ENCODE data around the gene TMPRSS6. TPM values are rescaled to one million over a fixed set of nuclear protein-coding genes. Genes with fewer than 3 reads are reported as not detected.

The TMPRSS6 gene
- total RNA-seq, 2 donors from 2014 or later, result 1.8 to 1.9 TPM

- DNase-seq (ENCODE audit: low spot score), result no peak
- peak in 1 of 2 donors; percentile 44 for ATAC-seq
- H3K27ac Mint-ChIP-seq, result no peak overlapping the region
Observed at GRCh38 chr22:37059876-37060449, 49.5 kb downstream of the TMPRSS6 start.

GRCh38 chr22:37058917-37059701 lies 50.4 kb downstream of the TMPRSS6 start:
- no peaks in the 10 kb centered on the region for H3K36me3 Mint-ChIP-seq
- no peak overlapping the region for H3K4me3 Mint-ChIP-seq
- no peak for ATAC-seq
- DNase-seq (ENCODE audit: low spot score), result no peak
- H3K27ac Mint-ChIP-seq, result no peak overlapping the region
- H3K4me1 Mint-ChIP-seq (ENCODE audit: low read depth in 2 of 2), result no peaks in the 10 kb centered on the region
- no peaks in the 10 kb centered on the region for H3K9me3 Mint-ChIP-seq
- no peaks in the 10 kb centered on the region for H3K27me3 Mint-ChIP-seq

More at GRCh38 chr22:37059876-37060449, 49.5 kb downstream of the TMPRSS6 start:
- no peaks in the 10 kb centered on the region for H3K36me3 Mint-ChIP-seq
- H3K4me1 Mint-ChIP-seq (ENCODE audit: low read depth in 2 of 2), result no peaks in the 10 kb centered on the region
- H3K4me3 Mint-ChIP-seq, result no peak overlapping the region
- H3K27me3 Mint-ChIP-seq, result no peaks in the 10 kb centered on the region
- no peaks in the 10 kb centered on the region for H3K9me3 Mint-ChIP-seq

DNA sequence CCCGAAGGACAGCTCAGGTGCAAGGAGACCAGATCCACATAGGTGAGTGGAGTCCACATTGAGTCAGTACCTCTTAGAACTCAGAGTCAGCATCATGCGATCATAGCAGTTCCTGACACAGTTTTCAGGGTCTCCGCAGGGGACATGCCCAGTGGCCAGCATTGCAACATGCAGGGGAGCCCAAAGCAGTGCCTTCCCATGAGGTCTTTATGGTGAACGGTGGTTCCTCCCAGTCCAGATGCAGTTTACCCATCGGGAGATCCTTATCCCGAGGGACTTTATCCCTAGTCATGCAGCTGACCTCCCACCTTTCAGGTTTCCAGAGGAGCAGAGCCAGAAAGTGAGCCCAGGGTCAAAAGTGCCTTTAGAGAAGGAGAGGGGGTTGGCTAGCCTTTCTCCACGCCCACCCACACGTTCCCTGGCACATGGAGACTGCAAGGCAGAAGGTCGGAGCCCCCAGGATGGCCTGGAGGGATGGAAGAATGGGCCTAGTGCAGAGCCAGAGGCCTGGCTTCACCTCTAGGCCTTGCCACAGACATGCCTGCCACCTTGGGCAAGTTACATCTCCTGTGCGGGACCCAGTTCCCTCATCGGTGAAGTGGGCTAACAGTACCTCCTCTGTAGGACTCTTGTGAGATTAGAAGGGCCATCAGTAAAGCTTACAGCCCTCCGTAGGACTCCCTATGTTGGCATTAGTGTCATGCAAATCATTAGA lies 51.6 kb downstream of the TMPRSS6 start:
- no peak overlapping the region for H3K4me3 Mint-ChIP-seq
- H3K36me3 Mint-ChIP-seq, result no peaks in the 10 kb centered on the region
- H3K9me3 Mint-ChIP-seq, result no peaks in the 10 kb centered on the region
- H3K4me1 Mint-ChIP-seq (ENCODE audit: low read depth in 2 of 2), result peaks cover 0 to 4% of the 10 kb centered on the region in 2 donors
- no peak for ATAC-seq
- no peak for DNase-seq (ENCODE audit: low spot score)
- no peak overlapping the region for H3K27ac Mint-ChIP-seq
- H3K27me3 Mint-ChIP-seq, result no peaks in the 10 kb centered on the region

GRCh38 chr22:37057226-37057625 lies 52.3 kb downstream of the TMPRSS6 start:
- no peak for DNase-seq (ENCODE audit: low spot score)
- no peaks in the 10 kb centered on the region for H3K36me3 Mint-ChIP-seq

GRCh38 chr22:37056246-37056645 lies 53.3 kb downstream of the TMPRSS6 start:
- H3K27ac Mint-ChIP-seq, result no peak overlapping the region
- no peak for DNase-seq (ENCODE audit: low spot score)
- peaks cover 5 to 11% of the 10 kb centered on the region in 2 donors for H3K4me1 Mint-ChIP-seq (ENCODE audit: low read depth in 2 of 2)
- ATAC-seq, result no peak
- H3K36me3 Mint-ChIP-seq, result no peaks in the 10 kb centered on the region
- H3K4me3 Mint-ChIP-seq, result no peak overlapping the region
- H3K27me3 Mint-ChIP-seq, result no peaks in the 10 kb centered on the region
- no peaks in the 10 kb centered on the region for H3K9me3 Mint-ChIP-seq

More at GRCh38 chr22:37057226-37057625, 52.3 kb downstream of the TMPRSS6 start:
- no peak for ATAC-seq
- peaks cover 4 to 11% of the 10 kb centered on the region in 2 donors for H3K4me1 Mint-ChIP-seq (ENCODE audit: low read depth in 2 of 2)
- no peaks in the 10 kb centered on the region for H3K9me3 Mint-ChIP-seq
- no peak overlapping the region for H3K27ac Mint-ChIP-seq
- H3K4me3 Mint-ChIP-seq, result no peak overlapping the region
- H3K27me3 Mint-ChIP-seq, result no peaks in the 10 kb centered on the region

DNA sequence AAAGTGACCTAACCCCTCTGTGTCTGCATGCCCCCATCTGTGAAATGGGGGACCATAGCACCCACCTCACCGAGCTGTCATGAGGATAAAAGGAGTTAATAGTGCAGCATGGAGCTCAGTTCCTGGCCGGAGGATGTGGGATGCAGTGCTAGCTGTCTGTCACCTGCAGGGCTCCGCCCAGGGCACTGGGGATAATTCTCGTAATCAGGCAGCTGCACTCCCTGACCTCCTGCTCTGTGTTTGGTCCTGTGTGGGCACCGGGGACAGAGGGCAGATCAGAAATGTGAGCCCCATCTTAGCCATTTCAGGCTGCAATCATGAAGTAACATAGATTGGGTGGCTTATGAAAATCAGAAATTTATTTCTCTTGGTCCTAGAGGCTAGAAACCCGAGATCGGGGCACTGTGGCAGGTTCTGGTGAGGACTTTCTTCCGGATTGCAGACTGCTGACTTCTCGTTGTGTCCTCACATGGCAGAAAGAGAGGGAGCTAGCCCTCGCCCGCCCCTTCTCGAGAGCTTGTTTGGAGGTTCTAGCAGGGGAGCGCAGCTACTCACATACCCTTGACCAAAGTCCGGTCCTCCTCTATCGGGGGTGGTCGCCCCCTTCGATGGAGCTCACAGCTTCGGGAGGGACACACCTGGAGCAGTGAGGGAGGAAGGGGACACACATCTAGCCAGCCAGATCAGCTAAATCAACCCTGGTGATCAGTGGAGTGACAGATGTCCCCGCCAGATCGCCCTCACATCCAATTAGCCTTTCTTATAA lies 54.7 kb downstream of the TMPRSS6 start:
- Mint-ChIP-seq H3K9me3 (no peaks in the 10 kb centered on the region), H3K36me3 (no peaks in the 10 kb centered on the region), H3K27ac (no peak overlapping the region), H3K4me3 (no peak overlapping the region), H3K4me1 (ENCODE audit: low read depth in 2 of 2) (peaks cover 5 to 11% of the 10 kb centered on the region in 2 donors), H3K27me3 (no peaks in the 10 kb centered on the region)
- no peak for ATAC-seq
- DNase-seq (ENCODE audit: low spot score), result no peak

GRCh38 chr22:37054056-37054395 lies 55.5 kb downstream of the TMPRSS6 start:
- Mint-ChIP-seq H3K27ac (no peak overlapping the region), H3K9me3 (no peaks in the 10 kb centered on the region), H3K36me3 (no peaks in the 10 kb centered on the region), H3K4me1 (ENCODE audit: low read depth in 2 of 2) (peaks cover 5 to 11% of the 10 kb centered on the region in 2 donors), H3K27me3 (no peaks in the 10 kb centered on the region), H3K4me3 (no peak overlapping the region)
- DNase-seq (ENCODE audit: low spot score) (no peak), ATAC-seq (no peak)

DNA sequence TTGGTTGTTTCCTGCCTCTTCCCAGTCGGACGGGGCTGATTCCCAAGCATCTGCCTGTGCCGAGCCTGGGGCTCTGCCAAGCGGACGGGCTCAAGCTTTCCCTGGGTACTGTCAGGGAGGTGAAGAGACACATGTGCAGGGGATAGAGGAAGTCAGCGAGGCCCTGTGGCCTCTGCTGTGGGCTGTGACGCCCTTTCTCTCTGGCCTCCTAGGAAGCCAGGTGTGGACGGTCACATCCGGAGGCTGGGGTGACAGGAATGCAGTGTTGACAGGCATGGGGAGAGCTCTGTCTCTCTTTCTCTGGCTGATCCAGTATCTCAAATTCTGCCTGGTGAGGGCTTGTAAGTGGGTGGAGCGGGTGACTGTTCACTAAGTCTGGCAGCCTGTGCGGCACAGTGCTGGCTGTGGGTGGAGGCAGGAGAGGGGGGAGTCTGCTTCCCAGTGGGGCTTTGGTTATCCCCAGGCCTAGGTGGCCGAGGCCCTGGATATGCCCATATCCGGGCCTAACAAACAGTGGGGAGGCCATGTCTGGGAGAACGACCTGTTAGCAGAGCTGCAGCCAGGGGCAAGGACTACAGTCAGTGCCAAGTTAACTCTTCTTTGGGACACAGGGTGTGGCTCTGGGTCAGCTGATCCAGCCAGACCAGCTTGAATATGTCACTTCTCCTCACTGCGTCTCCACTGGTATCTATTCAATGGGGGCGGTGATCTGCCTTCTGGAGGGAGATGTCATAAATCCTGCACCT lies 56.0 kb downstream of the TMPRSS6 start:
- DNase-seq (ENCODE audit: low spot score), result no peak
- H3K9me3 Mint-ChIP-seq, result no peaks in the 10 kb centered on the region
- no peaks in the 10 kb centered on the region for H3K36me3 Mint-ChIP-seq
- H3K4me3 Mint-ChIP-seq, result no peak overlapping the region
- no peak overlapping the region for H3K27ac Mint-ChIP-seq
- no peaks in the 10 kb centered on the region for H3K27me3 Mint-ChIP-seq
- no peak for ATAC-seq
- peaks cover 5 to 11% of the 10 kb centered on the region in 2 donors for H3K4me1 Mint-ChIP-seq (ENCODE audit: low read depth in 2 of 2)

GRCh38 chr22:37052386-37053309 lies 56.9 kb downstream of the TMPRSS6 start:
- DNase-seq (ENCODE audit: low spot score) (peak; percentile 53), ATAC-seq (no peak)
- no peaks in the 10 kb centered on the region for H3K36me3 Mint-ChIP-seq
- H3K27me3 Mint-ChIP-seq, result no peaks in the 10 kb centered on the region
- H3K4me3 Mint-ChIP-seq, result peak overlapping the region; percentile 85
- peaks cover 5 to 11% of the 10 kb centered on the region in 2 donors for H3K4me1 Mint-ChIP-seq (ENCODE audit: low read depth in 2 of 2)
- no peaks in the 10 kb centered on the region for H3K9me3 Mint-ChIP-seq
- H3K27ac Mint-ChIP-seq, result peak overlapping the region in 1 of 2 donors; percentile 74

GRCh38 chr22:37051391-37052385 lies 57.8 kb downstream of the TMPRSS6 start, which contains the start of gene KCTD17:
KCTD17 (plus strand) TSS chr22:37051742; CDS start chr22:37051761, 19 bp downstream.
- Mint-ChIP-seq H3K4me1 (ENCODE audit: low read depth in 2 of 2) (peaks cover 5 to 11% of the 10 kb centered on the region in 2 donors), H3K36me3 (no peaks in the 10 kb centered on the region)
- DNase-seq (ENCODE audit: low spot score), result peak; percentile 87

GRCh38 chr22:37050913-37051312 lies 58.6 kb downstream of the TMPRSS6 start:
- no peak for ATAC-seq
- Mint-ChIP-seq H3K9me3 (no peaks in the 10 kb centered on the region), H3K27me3 (no peaks in the 10 kb centered on the region), H3K4me3 (peak overlapping the region; percentile 65), H3K4me1 (ENCODE audit: low read depth in 2 of 2) (peaks cover 5 to 11% of the 10 kb centered on the region in 2 donors), H3K27ac (no peak overlapping the region), H3K36me3 (no peaks in the 10 kb centered on the region)
- DNase-seq (ENCODE audit: low spot score), result no peak

More at GRCh38 chr22:37051391-37052385, 57.8 kb downstream of the TMPRSS6 start, which contains the start of gene KCTD17:
- peak; percentile 99 for ATAC-seq
- Mint-ChIP-seq H3K4me3 (peak within 1 kb of the TSS; percentile 85), H3K27ac (peak within 1 kb of the TSS in 1 of 2 donors; percentile 74), H3K9me3 (no peaks in the 10 kb centered on the region), H3K27me3 (no peaks in the 10 kb centered on the region)

All from natural killer cell treated with Interleukin-12 subunit alpha and Interleukin-12 subunit beta and Interleukin-15 and Interleukin-18, amount 100 ng/mL, for 72 hours (primary cell).